HCT116 (cell line): ENCODE measurements around the gene SLC66A2. TPM values are rescaled to one million over a fixed set of nuclear protein-coding genes. Genes with fewer than 3 reads are reported as not detected.

Experiments
- ATAC-seq: fragments of 200-7000 bp; cut with Tn5 transposase; 2 replicates; pipeline ENCODE4 v1.9.1; 2020; ENCODE audit warnings: mild to moderate bottlenecking, moderate library complexity
- BruUV-seq: library from RNA; stranded (reverse); fragments of 400-500 nt; replicated peaks from 2 replicates; lab custom pipeline; 2021; lab: Mats Ljungman, UMichigan
- CTCF ChIA-PET: fragments of 300-600 bp; sonication (Branson Sonifier 250); formaldehyde crosslinking; loops from one replicate; lab custom pipeline; 2021; ENCODE audit warnings: antibody characterized with exemption; lab: Charles Lee
- POLR2A ChIA-PET: fragments of 300-600, 350-600 bp; sonication (Branson Sonifier 250); formaldehyde crosslinking; loops from one replicate; lab custom pipeline; 2021; ENCODE audit warnings: antibody characterized with exemption; lab: Charles Lee
- RAD21 ChIA-PET, 2 experiments: fragments of 300-600 bp; sonication (Branson Sonifier 250); formaldehyde crosslinking; loops; one replicate each; lab custom pipeline; 2023; ENCODE audit warnings: low total read pairs in 2 of 2; ENCODE audit not compliant: uncharacterized antibody in 2 of 2, unreplicated experiment in 2 of 2, low non-redundant PET in 1 of 2; lab: Charles Lee
- DNase-seq: peaks from one replicate; pipeline ENCODE4 v3.0.0-alpha.2; 2010; ENCODE audit warnings: low read depth, low spot score
- H2AFZ ChIP-seq: fragments of 200-600 bp; shearing (Covaris generic), sonication (generic); 2 replicates; pipeline ENCODE4 v1.6.1; 2017; ENCODE audit warnings: low read depth, mixed run types, mixed read lengths, antibody characterized with exemption, low read length; ENCODE audit not compliant: poor library complexity, severe bottlenecking
- H3K27ac ChIP-seq: 2 replicates; pipeline ENCODE4 v1.5.1; 2012; ENCODE audit warnings: low read depth, low read length
- H3K27me3 ChIP-seq: fragments of 200-600 bp; sonication (generic); 2 replicates; pipeline ENCODE4 v1.6.1; 2016; ENCODE audit warnings: mixed run types, low read length, mixed read lengths; ENCODE audit not compliant: insufficient read depth
- H3K36me3 ChIP-seq, 2 experiments: fragments of 200-500 bp in 1 of 2; fragments of 200-600 bp in 1 of 2; sonication (Bioruptor generic) in 1 of 2; sonication (generic) in 1 of 2; 2 replicates each; pipeline versions ENCODE4 v1.5.1 to v1.6.1; 2014 to 2016; ENCODE audit warnings: low read length in 2 of 2, inconsistent platforms in 1 of 2, mixed read lengths in 1 of 2, mixed run types in 1 of 2; ENCODE audit not compliant: insufficient read depth in 2 of 2, control insufficient read depth in 1 of 2
- H3K4me1 ChIP-seq, 2 experiments: fragments of 200-600 bp in 1 of 2; sonication (generic) in 1 of 2; 2 replicates each; pipeline versions ENCODE4 v1.5.1 to v1.6.1; 2012 to 2017; ENCODE audit warnings: low read length in 2 of 2, inconsistent platforms in 1 of 2, mild to moderate bottlenecking in 1 of 2, mixed read lengths in 1 of 2, mixed run types in 1 of 2, moderate library complexity in 1 of 2; ENCODE audit not compliant: insufficient read depth in 2 of 2, control insufficient read depth in 1 of 2
- H3K4me2 ChIP-seq: fragments of 200-600 bp; sonication (generic); 2 replicates; pipeline ENCODE4 v1.6.1; 2017; ENCODE audit warnings: mixed run types, low read length, mixed read lengths
- H3K4me3 ChIP-seq, 2 experiments: fragments of 200-600 bp in 1 of 2; sonication (generic) in 1 of 2; replicated peaks in 1 of 2; 2 replicates each; pipeline ENCODE4 v1.5.1; 2011 to 2016; ENCODE audit warnings: low read length in 2 of 2, control low read depth in 1 of 2, low read depth in 1 of 2, mild to moderate bottlenecking in 1 of 2, mixed read lengths in 1 of 2, mixed run types in 1 of 2
- H3K79me2 ChIP-seq: fragments of 200-600 bp; sonication (generic); 2 replicates; pipeline ENCODE4 v1.6.1; 2017; ENCODE audit warnings: mild to moderate bottlenecking, mixed run types, low read length, moderate library complexity, mixed read lengths; ENCODE audit not compliant: insufficient read depth
- H3K9ac ChIP-seq: fragments of 200-600 bp; sonication (generic); 2 replicates; pipeline ENCODE4 v1.6.1; 2016; ENCODE audit warnings: low read length, mixed read lengths
- H3K9me2 ChIP-seq: fragments of 200-600 bp; sonication (generic), shearing (Covaris generic); 2 replicates; pipeline ENCODE4 v1.6.1; 2017; ENCODE audit warnings: mixed run types, mild to moderate bottlenecking, moderate library complexity; ENCODE audit not compliant: insufficient read depth
- H3K9me3 ChIP-seq, 2 experiments: fragments of 200-500 bp in 1 of 2; fragments of 200-600 bp in 1 of 2; sonication (Bioruptor generic) in 1 of 2; sonication (generic) in 1 of 2; 2 replicates each; pipeline ENCODE4 v1.6.1; 2014 to 2017; ENCODE audit warnings: low read length in 2 of 2, mixed read lengths in 2 of 2, inconsistent platforms in 1 of 2, low read depth in 1 of 2, mild to moderate bottlenecking in 1 of 2, mixed run types in 1 of 2, moderate library complexity in 1 of 2; ENCODE audit not compliant: control insufficient read depth in 1 of 2, insufficient read depth in 1 of 2
- H4K20me1 ChIP-seq: fragments of 200-600 bp; sonication (generic), shearing (Covaris generic); 2 replicates; pipeline ENCODE4 v1.6.1; 2017; ENCODE audit warnings: mixed run types, mild to moderate bottlenecking, moderate library complexity; ENCODE audit not compliant: insufficient read depth
- ATF3 ChIP-seq: IDR thresholded peaks from 2 replicates; pipeline ENCODE4 v1.6.1; 2012
- CEBPB ChIP-seq: IDR thresholded peaks from 2 replicates; pipeline ENCODE4 v1.6.1; 2012; ENCODE audit warnings: low read depth
- EGR1 ChIP-seq: IDR thresholded peaks from 2 replicates; pipeline ENCODE4 v1.6.1; 2012; ENCODE audit warnings: low read depth
- REST ChIP-seq: IDR thresholded peaks from 2 replicates; pipeline ENCODE4 v1.6.1; 2012; ENCODE audit warnings: low read depth
- SP1 ChIP-seq: IDR thresholded peaks from 2 replicates; pipeline ENCODE4 v1.6.1; 2012; ENCODE audit warnings: low read depth
- SRF ChIP-seq: IDR thresholded peaks from 2 replicates; pipeline ENCODE4 v1.6.1; 2012; ENCODE audit warnings: low read depth
- intact Hi-C: fragments of 100-400 bp; cut with micrococcal nuclease; formaldehyde crosslinking; loops from 2 replicates; pipeline ENCODE4 v1.10.0; 2022
- total RNA-seq: library from RNA; stranded (reverse); gene quantifications from one replicate; pipeline ENCODE4 v1.2.1, GENCODE V29; 2021; ENCODE audit not compliant: unreplicated experiment

Gene SLC66A2
- total RNA-seq, 1 experiment from 2014 or later: 44.9 TPM

GRCh38 chr18:79927607-79928562, 23.6 kb downstream of the SLC66A2 start:
- no peak overlapping the region for H3K27ac ChIP-seq
- ChIA-PET RAD21 (no interaction called here), POLR2A (no interaction called here), CTCF (no interaction called here)
- TF ChIP-seq EGR1 (no peak), REST (no peak), SRF (no peak), ATF3 (no peak), CEBPB (no peak), SP1 (no peak)
- H3K27me3 ChIP-seq: no peaks in the 10 kb centered on the region
- BruUV-seq: no TSS peak
- no peaks in the 10 kb centered on the region for H4K20me1 ChIP-seq
- no peaks in the 10 kb centered on the region for H3K9me2 ChIP-seq
- no peak overlapping the region for H3K9ac ChIP-seq
- H3K36me3 ChIP-seq: peaks cover 0 to 20% of the 10 kb centered on the region in 2 experiments
- DNase-seq: no peak
- ATAC-seq: no peak
- no peak overlapping the region for H3K4me2 ChIP-seq
- no peaks in the 10 kb centered on the region for H3K4me1 ChIP-seq
- H3K9me3 ChIP-seq: peaks cover 16 to 28% of the 10 kb centered on the region in 2 experiments; a peak in 3 of 4 replicates
- intact Hi-C loops: no loop called here
- no peak overlapping the region for H2AFZ ChIP-seq
- H3K4me3 ChIP-seq: no peak overlapping the region
- peaks cover 82% of the 10 kb centered on the region for H3K79me2 ChIP-seq
